Esophagus squamous epithelium (tissue), 5 donors: ENCODE results near the gene CMTM6. TPM values are rescaled to one million over a fixed set of nuclear protein-coding genes. Genes with fewer than 3 reads are reported as not detected.

ENCODE experiments used
- DNase-seq: peaks from one replicate; lab custom pipeline; 2025; lab: John Stamatoyannopoulos, UW
- H3K27ac ChIP-seq, 4 donors: fragments of 200-600 bp; sonication (generic); one replicate each; pipeline ENCODE4 v1.5.1; 2016 to 2019; ENCODE audit warnings: mild to moderate bottlenecking in 1 of 4
- H3K27me3 ChIP-seq, 4 donors: fragments of 200-600 bp; sonication (generic); 1 replicate in 3 of 4; 2 replicates in 1 of 4; pipeline versions ENCODE4 v1.5.1 to v1.6.0; 2017 to 2021; ENCODE audit warnings: antibody characterized with exemption in 1 of 4
- H3K36me3 ChIP-seq, 3 donors: fragments of 200-600 bp; sonication (generic); one replicate each; pipeline ENCODE4 v1.5.1; 2016 to 2019
- H3K4me1 ChIP-seq, 3 donors: fragments of 200-600 bp; sonication (generic); one replicate each; pipeline ENCODE4 v1.5.1; 2017 to 2019
- H3K4me3 ChIP-seq, 4 donors: fragments of 200-600 bp; sonication (generic); 1 replicate in 3 of 4; 2 replicates in 1 of 4; pipeline ENCODE4 v1.5.1; 2016 to 2019; ENCODE audit warnings: mild to moderate bottlenecking in 2 of 4, moderate library complexity in 1 of 4
- H3K9me3 ChIP-seq, 3 donors: fragments of 200-600 bp; sonication (generic); one replicate each; pipeline ENCODE4 v1.5.1; 2016 to 2019
- CTCF ChIP-seq, 6 experiments: fragments of 450-650 bp in 4 of 6; fragments of 200-600 bp in 2 of 6; sonication (generic) in 2 of 6; IDR thresholded peaks; one replicate each; pipeline ENCODE4 v1.5.1; 2016 to 2019; ENCODE audit warnings: antibody characterized with exemption in 6 of 6, mild to moderate bottlenecking in 4 of 6, moderate library complexity in 4 of 6
- POLR2A ChIP-seq, 4 donors: fragments of 450-650 bp; IDR thresholded peaks; one replicate each; pipeline ENCODE4 v1.6.1; 2017; ENCODE audit warnings: antibody characterized with exemption in 4 of 4, mild to moderate bottlenecking in 4 of 4, moderate library complexity in 3 of 4
- WGBS, 2 donors: methylation state at CpG; one replicate each; pipeline ENCODE4 v1.1.5; 2018; 5-methylcytosine and 5-hydroxymethylcytosine counted together
- intact Hi-C: fragments of 100-400 bp; cut with DNase I; formaldehyde crosslinking; loops from one replicate; pipeline ENCODE4 v1.15.0; 2022
- total RNA-seq, 4 donors: library from RNA; depleted of rRNA; stranded (reverse); fragments of >200 nt; gene quantifications; one replicate each; pipeline ENCODE4 v1.1.0, GENCODE V29; 2016
- donor health status: DM: yes; HTN: yes; CAD: no.

CMTM6 gene
- total RNA-seq: 10 to 100 TPM; 36.6 to 70.9 (median 63.9) TPM

GRCh38 chr3:32502118-32502945, at the start of gene CMTM6:
TSS of gene CMTM6 (minus strand) at chr3:32502852. CDS start at chr3:32502745, 107 bp downstream.
- TF ChIP-seq POLR2A (IDR thresholded peaks at IDR 0.05): peak in 2 of 4 donors; percentile 44 to 78
- TF ChIP-seq CTCF (IDR thresholded peaks at IDR 0.05): peak in 1 of 6 experiments; percentile 2
- Histone ChIP-seq H3K4me1 (peaks cover 0 to 29% (median 17%) of the 10 kb centered on the region in 3 donors), H3K27me3 (no peaks in the 10 kb centered on the region), H3K27ac (peak within 1 kb of the TSS; percentile 95 to 99 (median 97)), H3K4me3 (peak within 1 kb of the TSS; percentile 73 to 96 (median 95)), H3K9me3 (no peaks in the 10 kb centered on the region), H3K36me3 (no peaks in the 10 kb centered on the region)
- DNase-seq: peak; percentile 19
- 0 to 1% methylated on average over 16 to 33 of the region's 61 CpGs for WGBS, 2 donors
- intact Hi-C loops: no loop called here

GRCh38 chr3:32552013-32552412, 49.4 kb upstream of the CMTM6 start:
- intact Hi-C loops: no loop called here
- Histone ChIP-seq H3K36me3 (no peaks in the 10 kb centered on the region), H3K4me3 (no peak overlapping the region), H3K27ac (no peak overlapping the region), H3K4me1 (peaks cover 0 to 12% (median 0%) of the 10 kb centered on the region in 3 donors), H3K27me3 (no peaks in the 10 kb centered on the region), H3K9me3 (no peaks in the 10 kb centered on the region)
- no peak for TF ChIP-seq CTCF (IDR thresholded peaks at IDR 0.05)
- DNase-seq: no peak
- WGBS, 2 donors: 94 to 100% methylated on average over 1 of the region's 1 CpG

- H3K27me3 ChIP-seq: no peaks in the 10 kb centered on the region
- intact Hi-C loops: no loop called here
- TF ChIP-seq POLR2A (IDR thresholded peaks at IDR 0.05) (no peak), CTCF (IDR thresholded peaks at IDR 0.05) (no peak)
- no peaks in the 10 kb centered on the region for H3K9me3 ChIP-seq
- H3K4me1 ChIP-seq: peaks cover 0 to 12% (median 0%) of the 10 kb centered on the region in 3 donors
- H3K36me3 ChIP-seq: no peaks in the 10 kb centered on the region
- no peak overlapping the region for H3K27ac ChIP-seq
- H3K4me3 ChIP-seq: no peak overlapping the region
- DNase-seq: no peak
Measured at GRCh38 chr3:32551496-32551895, 48.8 kb upstream of the CMTM6 start.

GRCh38 chr3:32551087-32551486, 48.4 kb upstream of the CMTM6 start:
- Histone ChIP-seq H3K4me1 (peaks cover 0 to 12% (median 0%) of the 10 kb centered on the region in 3 donors), H3K27ac (no peak overlapping the region), H3K4me3 (no peak overlapping the region), H3K36me3 (no peaks in the 10 kb centered on the region), H3K9me3 (no peaks in the 10 kb centered on the region), H3K27me3 (no peaks in the 10 kb centered on the region)
- no peak for DNase-seq
- TF ChIP-seq POLR2A (IDR thresholded peaks at IDR 0.05) (no peak), CTCF (IDR thresholded peaks at IDR 0.05) (no peak)
- intact Hi-C loops: no loop called here
- WGBS, 2 donors: 56 to 64% methylated on average over 2 of the region's 2 CpGs

- no peaks in the 10 kb centered on the region for H3K4me1 ChIP-seq
- no peaks in the 10 kb centered on the region for H3K9me3 ChIP-seq
- no peaks in the 10 kb centered on the region for H3K27me3 ChIP-seq
- no peak overlapping the region for H3K4me3 ChIP-seq
- DNase-seq: no peak
- peaks cover 0 to 14% (median 0%) of the 10 kb centered on the region in 3 donors for H3K36me3 ChIP-seq
- intact Hi-C loops: no loop called here
- TF ChIP-seq CTCF (IDR thresholded peaks at IDR 0.05) (no peak), POLR2A (IDR thresholded peaks at IDR 0.05) (no peak)
- H3K27ac ChIP-seq: no peak overlapping the region
Measured at GRCh38 chr3:32545305-32545704, 42.7 kb upstream of the CMTM6 start.
